HG03064 (cell line): Measurements from ENCODE around the gene C19orf67.
A peak's percentile ranks its signal among the peaks of the same experiment; 100 is the strongest.

ENCODE experiments used
- ATAC-seq: cut with Tn5 transposase; IDR thresholded peaks from one replicate; pipeline ENCODE4 v1.9.1; 2021; ENCODE audit warnings: low read depth; ENCODE audit not compliant: unreplicated experiment

The C19orf67 gene

GRCh38 chr19:14111486-14111885, 25.9 kb upstream of the C19orf67 start:
- no peak for ATAC-seq

DNA sequence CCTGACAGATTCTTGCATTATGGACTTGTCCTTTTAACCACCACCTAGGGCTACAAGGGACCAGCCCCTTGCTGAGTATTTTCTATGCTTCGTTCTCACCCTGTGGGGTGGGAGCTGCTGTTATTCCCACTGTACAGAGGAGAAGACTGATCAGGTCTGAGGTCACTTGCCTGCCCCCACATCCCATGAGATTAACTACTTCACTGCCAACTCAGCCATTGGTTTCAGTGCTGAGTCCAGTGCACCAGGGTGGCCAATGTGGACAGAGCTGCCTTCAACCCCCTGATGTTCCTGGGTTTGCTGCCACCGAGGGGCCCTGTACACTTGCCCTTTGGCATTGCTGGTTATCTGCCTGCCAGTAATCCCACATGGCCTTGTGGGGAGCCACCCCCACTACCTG, 25.1 kb upstream of the C19orf67 start:
- no peak for ATAC-seq

GRCh38 chr19:14107581-14108461, 22.2 kb upstream of the C19orf67 start:
- ATAC-seq: no peak

DNA sequence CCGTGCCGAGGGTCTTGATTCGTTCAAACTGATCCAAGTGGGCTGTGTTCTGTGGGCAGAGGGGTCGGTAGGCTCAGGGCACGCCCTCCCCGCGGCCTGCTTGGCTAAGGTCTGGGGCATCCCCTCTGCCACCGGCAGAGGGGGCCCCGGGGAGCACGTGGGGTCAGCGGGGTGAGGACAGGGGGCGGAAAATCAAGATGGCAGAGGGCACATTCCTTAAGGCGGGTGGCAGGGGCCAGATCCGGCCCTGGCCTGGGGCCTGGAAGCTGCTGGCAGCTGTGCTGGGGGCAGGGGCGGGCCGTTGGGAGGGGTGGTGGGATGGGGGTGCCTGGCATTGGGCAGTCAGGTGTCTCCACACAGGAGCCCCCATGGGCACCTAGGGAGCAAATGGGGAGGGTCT, 21.3 kb upstream of the C19orf67 start:
- ATAC-seq: no peak

- no peak for ATAC-seq
Measured at GRCh38 chr19:14105680-14106079, 20.1 kb upstream of the C19orf67 start.

GRCh38 chr19:14103310-14103709, 17.7 kb upstream of the C19orf67 start:
- no peak for ATAC-seq

DNA sequence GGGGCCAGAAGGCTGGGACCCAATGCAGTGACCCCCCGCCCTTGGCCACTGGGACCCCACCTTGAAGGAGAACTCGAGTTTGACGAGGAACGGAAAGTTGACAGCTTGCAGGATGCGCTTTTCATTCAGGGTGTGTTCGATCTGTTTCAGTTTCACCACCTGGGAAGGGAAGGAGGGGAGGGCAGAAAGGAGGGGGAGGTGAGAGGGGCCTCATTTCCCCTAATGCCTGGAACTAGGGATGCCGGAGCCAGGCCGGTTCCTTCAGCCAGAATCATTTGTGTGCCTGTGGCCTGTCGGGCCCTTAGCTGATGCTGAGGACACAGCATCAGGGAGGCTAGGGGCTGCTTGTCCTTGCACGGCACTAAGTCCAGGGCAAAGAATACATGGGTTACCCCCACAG, 17.2 kb upstream of the C19orf67 start:
- ATAC-seq: no peak

GRCh38 chr19:14102102-14102696, 16.6 kb upstream of the C19orf67 start:
- no peak for ATAC-seq

DNA sequence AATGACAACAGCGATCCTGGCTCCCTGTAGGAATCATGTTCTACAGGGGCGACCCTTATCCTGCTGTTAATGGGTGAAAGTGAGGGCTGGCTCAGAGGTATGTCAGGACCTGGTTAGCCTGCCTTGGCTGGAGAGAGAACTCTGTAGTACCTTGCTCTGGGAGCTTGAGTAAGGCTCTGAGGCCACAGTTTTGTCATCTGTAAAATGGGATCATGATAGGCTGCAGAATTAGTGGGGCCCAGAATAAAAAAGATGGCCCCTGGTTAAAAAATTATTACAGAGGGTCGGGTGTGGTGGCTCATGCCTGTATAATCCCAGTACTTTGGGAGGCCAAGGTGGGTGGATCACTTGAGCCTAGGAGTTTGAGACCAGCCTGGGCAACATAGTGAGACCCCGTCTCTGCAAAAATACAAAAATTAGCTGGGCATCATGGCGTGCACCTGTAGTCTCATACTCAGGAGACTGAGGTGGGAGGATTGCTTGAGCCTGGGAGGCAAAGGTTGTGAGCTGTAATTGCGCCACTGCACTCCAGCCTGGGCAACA, 15.5 kb upstream of the C19orf67 start:
- no peak for ATAC-seq

DNA sequence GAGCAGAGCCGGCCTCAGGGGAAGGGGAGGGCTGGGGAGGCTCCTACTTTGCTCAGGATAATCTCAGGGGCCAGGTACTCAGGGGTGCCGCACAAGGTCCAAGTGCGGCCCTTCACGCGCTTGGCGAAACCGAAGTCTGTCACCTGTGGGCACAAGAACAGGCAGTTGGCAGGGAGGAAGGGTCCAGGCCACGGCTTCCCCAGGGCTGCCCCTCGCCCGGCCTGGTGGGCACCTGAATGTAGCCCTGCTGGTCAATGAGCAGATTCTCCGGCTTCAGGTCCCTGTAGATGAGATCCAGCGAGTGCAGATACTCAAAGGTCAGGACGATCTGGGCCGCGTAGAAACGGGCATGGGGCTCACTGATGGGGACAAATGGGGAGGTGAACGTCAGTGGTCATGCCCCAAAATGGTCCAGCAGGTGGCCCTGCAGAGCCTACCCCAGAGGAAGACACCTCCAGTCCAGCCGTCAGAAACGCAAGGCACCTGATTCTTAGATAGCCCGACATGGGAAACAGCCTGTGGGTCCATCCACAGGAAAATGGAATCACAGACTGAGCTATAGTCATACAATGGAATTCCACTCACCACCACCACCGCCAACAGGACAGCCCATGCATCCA, 12.1 kb upstream of the C19orf67 start:
- ATAC-seq: no peak

DNA sequence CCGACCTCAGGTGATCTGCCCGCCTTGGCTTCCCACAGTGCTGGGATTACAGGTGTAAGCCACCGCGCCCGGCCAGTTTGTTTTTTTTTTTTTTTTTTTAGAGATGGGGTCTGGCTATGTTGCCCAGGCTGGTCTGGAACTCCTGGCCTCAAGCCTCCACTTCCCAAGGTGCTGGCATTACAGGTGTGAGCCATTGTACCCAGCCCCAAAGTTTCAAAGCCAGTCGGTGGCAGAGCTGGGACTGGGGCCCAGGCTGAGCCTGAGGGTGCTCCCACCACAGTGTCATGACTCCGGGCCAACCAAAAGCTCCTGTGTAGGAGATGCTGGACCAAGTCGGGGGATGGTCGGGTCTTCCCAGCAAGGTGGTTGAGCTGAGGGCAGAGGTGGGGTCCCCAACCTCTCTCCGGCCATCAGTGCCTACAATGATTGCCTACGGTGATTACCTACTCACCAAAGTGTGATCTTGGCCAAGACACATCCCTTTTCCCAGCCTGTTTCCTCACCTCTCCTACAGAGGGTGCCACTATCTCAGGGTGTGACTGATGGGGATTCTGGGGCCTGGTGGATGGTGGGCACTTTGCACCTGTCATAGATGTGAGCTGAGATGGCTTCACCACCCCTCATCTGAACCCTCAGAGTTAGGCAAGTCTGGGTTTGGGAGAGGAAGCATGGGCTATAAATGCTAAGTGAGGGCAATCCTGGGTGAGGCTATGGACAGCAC, 10.8 kb upstream of the C19orf67 start:
- no peak for ATAC-seq

- ATAC-seq: no peak
Measured at GRCh38 chr19:14094854-14095253, 9.3 kb upstream of the C19orf67 start.

- ATAC-seq: no peak
Measured at GRCh38 chr19:14093117-14093823, 7.7 kb upstream of the C19orf67 start.

DNA sequence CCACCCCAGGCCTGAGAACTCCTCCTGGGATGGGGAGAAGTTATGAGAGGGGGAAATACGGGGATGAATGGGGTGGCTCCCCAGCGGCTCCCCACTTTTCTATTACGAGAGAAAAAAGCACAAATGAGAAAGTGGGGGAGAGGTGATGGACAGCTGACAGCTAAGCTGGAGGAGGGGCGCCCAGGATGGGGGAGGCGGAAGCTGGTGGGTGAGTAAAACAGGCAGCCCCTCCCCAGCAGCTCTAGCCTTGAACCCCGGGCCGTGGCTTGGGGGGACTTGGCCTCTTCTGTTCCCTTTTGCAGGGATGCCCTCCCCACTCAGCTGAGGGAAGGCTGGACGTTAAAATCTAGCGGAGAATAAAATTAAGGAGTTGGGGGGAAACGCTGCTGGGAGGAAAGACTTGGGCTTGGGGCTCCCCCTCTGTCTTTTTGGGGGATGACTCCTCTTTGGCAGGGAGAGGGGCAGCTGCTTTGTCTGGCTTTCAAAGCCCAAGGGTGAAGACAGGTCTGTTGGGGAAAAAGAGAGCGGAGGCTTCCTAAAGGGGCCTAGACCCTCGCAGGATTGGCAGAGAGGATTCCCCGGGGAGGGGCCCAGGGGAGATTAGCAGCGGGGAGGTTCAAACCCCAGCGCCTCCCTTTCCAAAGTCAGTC, 6.4 kb upstream of the C19orf67 start:
- ATAC-seq: peak; percentile 5

DNA sequence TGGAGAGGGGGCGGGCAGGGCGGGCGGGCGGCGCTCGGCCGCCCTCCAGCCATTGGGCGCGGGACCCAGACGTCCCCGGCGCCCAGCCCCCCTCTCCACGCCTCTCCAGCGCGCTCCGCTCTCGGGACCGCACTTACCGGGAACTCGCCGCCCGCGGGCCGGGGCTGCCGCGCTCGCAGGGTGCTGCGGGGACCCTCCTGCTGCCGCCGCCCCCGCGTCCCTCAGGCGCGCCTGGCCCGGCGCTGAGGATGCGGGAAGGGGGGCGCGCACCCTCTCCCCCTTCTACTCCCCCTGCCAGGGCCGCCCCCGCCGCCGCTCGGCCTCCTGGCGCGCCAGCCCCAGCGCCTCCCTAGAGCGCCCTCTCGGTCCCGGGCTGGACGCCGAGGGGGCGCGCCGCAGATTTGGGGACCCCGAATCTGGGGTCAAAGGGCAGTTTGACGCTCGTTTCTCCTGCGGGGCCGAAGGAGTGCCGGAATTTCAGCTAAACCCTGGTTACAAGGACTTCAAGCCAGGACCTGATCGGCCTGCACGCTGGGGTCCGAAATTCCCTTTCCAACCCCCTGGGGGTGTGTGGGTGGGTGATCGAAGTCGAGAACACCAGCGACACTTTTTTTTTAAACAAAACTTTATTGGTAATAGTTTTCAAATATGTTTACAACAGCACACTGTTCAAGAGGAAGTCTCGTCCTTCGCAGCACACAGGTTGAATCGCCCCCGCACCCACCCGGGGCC, 5.7 kb upstream of the C19orf67 start:
- ATAC-seq: peak; percentile 54

DNA sequence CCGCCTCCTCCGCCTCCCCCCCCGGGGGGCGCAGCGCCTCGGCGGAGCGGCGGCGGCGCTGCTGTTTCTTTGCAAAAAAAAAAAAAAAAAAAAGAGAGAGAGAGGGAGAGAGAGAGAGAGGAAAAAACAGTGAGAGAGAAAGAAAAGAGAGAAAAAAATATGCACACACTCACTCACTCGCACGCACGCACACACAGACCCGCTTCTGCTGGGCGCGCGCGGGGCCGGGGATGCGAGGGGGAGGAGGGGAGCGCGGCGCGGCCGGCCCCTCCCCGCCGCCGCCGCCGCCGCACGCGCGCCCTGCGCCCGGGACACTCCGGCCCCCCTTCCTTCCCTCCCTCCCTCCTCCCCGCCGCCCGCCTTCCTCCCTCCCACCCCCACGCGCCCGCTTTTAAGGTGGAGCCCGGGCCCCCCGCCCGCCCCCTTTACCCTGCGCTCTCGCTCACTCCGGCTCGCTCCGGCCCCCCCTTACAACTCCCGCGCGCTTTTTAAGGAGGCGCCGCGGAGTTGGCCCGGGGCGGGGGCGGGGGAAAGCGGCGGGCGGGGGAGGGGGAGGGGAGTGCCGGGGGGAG, 5.0 kb upstream of the C19orf67 start, which contains the start of gene SAMD1:
SAMD1 (minus strand) TSS at position 243 of the 572 bp plus-strand sequence.
- peak; percentile 25 for ATAC-seq

DNA sequence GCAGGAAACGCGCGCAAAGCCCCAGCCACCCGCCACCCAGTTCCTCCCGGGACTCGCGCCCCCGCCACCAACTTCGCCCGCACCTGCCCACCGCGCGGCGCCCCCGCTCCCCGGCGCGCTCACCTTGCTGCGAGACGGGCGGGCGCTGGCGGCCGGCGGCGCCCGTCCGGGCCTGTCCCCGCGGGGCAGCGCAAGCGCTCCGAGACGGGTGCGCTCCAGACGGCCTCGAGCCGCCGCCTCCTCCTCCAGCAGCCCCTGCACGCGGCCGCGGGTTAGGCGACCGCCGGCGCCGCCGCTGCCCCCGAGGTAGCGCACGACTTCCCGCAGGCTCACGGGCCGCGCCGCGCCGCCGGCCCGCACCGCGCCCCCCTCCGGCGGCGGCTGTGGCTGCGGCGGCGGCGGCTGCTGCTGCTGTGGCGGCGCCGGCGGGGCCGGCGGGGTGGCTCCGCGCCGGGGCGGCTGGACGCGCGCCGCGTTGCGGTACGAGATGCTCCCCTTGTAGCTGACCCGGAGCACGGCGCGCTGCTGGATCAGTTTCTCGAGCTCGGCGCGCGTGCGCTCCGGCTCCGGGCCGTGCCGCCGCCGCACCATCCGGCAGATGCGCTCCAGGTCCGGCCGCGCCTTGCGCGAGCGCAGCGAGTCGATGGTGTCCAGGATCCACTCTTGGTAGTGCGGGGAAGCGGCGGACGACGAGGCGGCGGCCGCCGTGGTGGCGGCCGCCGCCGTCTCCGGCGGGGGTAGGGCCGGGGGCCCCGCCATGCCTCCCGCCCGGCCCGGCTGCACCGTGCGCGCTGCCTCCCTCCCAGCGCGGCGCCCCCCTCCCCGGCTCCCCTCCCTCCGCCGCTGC, 4.3 kb upstream of the C19orf67 start:
- no peak for ATAC-seq

DNA sequence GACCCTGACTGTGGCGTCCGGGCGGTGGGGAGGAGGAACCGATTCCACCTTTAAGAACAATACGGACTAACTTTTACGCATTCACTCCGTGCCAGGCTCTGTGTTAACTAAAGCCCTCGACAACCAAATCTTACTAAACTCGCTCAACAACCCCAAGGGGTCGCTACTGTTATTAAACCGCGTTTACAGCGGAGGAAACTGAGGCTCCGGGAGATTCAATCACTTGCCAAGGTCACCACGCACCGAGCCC, 3.8 kb upstream of the C19orf67 start:
- no peak for ATAC-seq
